K562 (cell line): ENCODE results near the gene SPPL3. TPM values are rescaled to one million over a fixed set of nuclear protein-coding genes. Genes with fewer than 3 reads are reported as not detected.

Experiments used
- ATAC-seq: fragments of 200-7000 bp; cut with Tn5 transposase; 3 replicates; pipeline ENCODE4 v1.9.1; 2020; ENCODE audit warnings: moderate library complexity
- BruUV-seq: library from RNA; stranded (reverse); fragments of 400-500 nt; replicated peaks from 2 replicates; lab custom pipeline; 2021; lab: Mats Ljungman, UMichigan
- CTCF ChIA-PET: fragments of 300-600 bp; formaldehyde crosslinking; extraction: SDS; loops from one replicate; lab custom pipeline; 2021; ENCODE audit warnings: low intra/inter-chr PET ratio; lab: Yijun Ruan, JAX
- POLR2A ChIA-PET: fragments of 300-600, 350-650 bp; sonication (Branson Sonifier 250); formaldehyde crosslinking; extraction: SDS; loops from one replicate; lab custom pipeline; 2021; ENCODE audit warnings: antibody characterized with exemption, inconsistent platforms; lab: Yijun Ruan, JAX
- DNase-seq, 4 experiments: peaks; one replicate each; pipeline versions ENCODE4 v3.0.0 to v3.0.0-alpha.2; 2011 to 2018; ENCODE audit warnings: low spot score in 3 of 4, mixed read lengths in 3 of 4; ENCODE audit errors: extremely low read depth in 1 of 4
- FAIRE-seq: peaks from 2 replicates; lab custom pipeline; 2011; peaks lifted over from hg19 to GRCh38; lab: Jason Lieb, UNC
- H2AFZ ChIP-seq: 2 replicates; pipeline ENCODE4 v1.6.0; 2011; ENCODE audit warnings: low read depth, low read length, control low read depth, inconsistent platforms
- H3K27ac ChIP-seq: fragments of 200-600 bp; 3 replicates; pipeline ENCODE4 v1.8.0; 2011; ENCODE audit warnings: low read depth, mild to moderate bottlenecking, control low read depth, inconsistent platforms, low read length, moderate library complexity, mixed read lengths; ENCODE audit errors: extremely low read depth
- H3K27me3 ChIP-seq, 2 experiments: fragments of 300-600 bp in 1 of 2; 2 replicates in 1 of 2; 3 replicates in 1 of 2; pipeline versions ENCODE4 v1.6.0 to v1.8.0; 2011; ENCODE audit warnings: inconsistent platforms in 2 of 2, low read length in 2 of 2, mild to moderate bottlenecking in 1 of 2, mixed read lengths in 1 of 2, moderate library complexity in 1 of 2; ENCODE audit not compliant: control insufficient read depth in 2 of 2, insufficient read depth in 2 of 2
- H3K36me3 ChIP-seq: fragments of 300-600 bp; 3 replicates; pipeline ENCODE4 v1.8.0; 2011; ENCODE audit warnings: mild to moderate bottlenecking, low read length, inconsistent platforms; ENCODE audit not compliant: control insufficient read depth, insufficient read depth
- H3K4me1 ChIP-seq, 2 experiments: fragments of 200-600 bp in 1 of 2; replicated peaks in 1 of 2; 2 replicates in 1 of 2; 3 replicates in 1 of 2; pipeline versions ENCODE4 v1.5.1 to v1.8.0; 2011; ENCODE audit warnings: inconsistent platforms in 2 of 2, low read length in 2 of 2, mild to moderate bottlenecking in 1 of 2, mixed read lengths in 1 of 2, moderate library complexity in 1 of 2; ENCODE audit not compliant: control insufficient read depth in 2 of 2, insufficient read depth in 2 of 2
- H3K4me2 ChIP-seq: 2 replicates; pipeline ENCODE4 v1.6.1; 2011; ENCODE audit warnings: low read length, control low read depth, inconsistent platforms, mixed read lengths; ENCODE audit not compliant: insufficient read depth
- H3K4me3 ChIP-seq: fragments of 200-600 bp; sonication (generic), shearing (Covaris generic); 2 replicates; pipeline ENCODE4 v1.5.1; 2016; ENCODE audit warnings: control low read depth, inconsistent platforms
- H3K79me2 ChIP-seq: fragments of 200-600 bp; 3 replicates; pipeline ENCODE4 v1.8.0; 2011; ENCODE audit warnings: low read length, inconsistent platforms; ENCODE audit not compliant: control insufficient read depth, insufficient read depth
- H3K9ac ChIP-seq, 2 experiments: 2 replicates each; pipeline versions ENCODE4 v1.6.0 to v1.6.1; 2011; ENCODE audit warnings: low read depth in 2 of 2, low read length in 2 of 2, control low read depth in 1 of 2, inconsistent platforms in 1 of 2, mild to moderate bottlenecking in 1 of 2, mixed read lengths in 1 of 2; ENCODE audit not compliant: insufficient read depth in 1 of 2
- H3K9me1 ChIP-seq: one replicate; pipeline ENCODE4 v1.6.0; 2011; ENCODE audit warnings: inconsistent platforms, mild to moderate bottlenecking, low read length, moderate library complexity; ENCODE audit not compliant: control insufficient read depth, insufficient read depth
- H3K9me3 ChIP-seq: replicated peaks from 2 replicates; pipeline ENCODE4 v1.5.1; 2011; ENCODE audit warnings: low read depth, low read length, inconsistent platforms; ENCODE audit not compliant: control insufficient read depth, insufficient read depth
- H4K20me1 ChIP-seq: replicated peaks from 2 replicates; pipeline ENCODE4 v1.6.1; 2011; ENCODE audit warnings: low read length, inconsistent platforms, mixed read lengths; ENCODE audit not compliant: control insufficient read depth, insufficient read depth
- ARID2 ChIP-seq: fragments of 450-650 bp; IDR thresholded peaks from 2 replicates; pipeline ENCODE4 v1.6.1; 2017; ENCODE audit warnings: antibody characterized with exemption, mild to moderate bottlenecking
- WGBS: fragments of 100-300 bp; shearing (Covaris generic); methylation state at CpG from one replicate; pipeline ENCODE4 v1.1.6; 2016; ENCODE audit warnings: low coverage, mixed read lengths; ENCODE audit not compliant: insufficient coverage; ENCODE audit errors: missing lambda C conversion rate; 5-methylcytosine and 5-hydroxymethylcytosine counted together
- in situ Hi-C: fragments of 300-500 bp; cut with MboI; formaldehyde crosslinking; loops from 4 replicates; pipeline ENCODE4 v1.15.0; 2018; ENCODE audit warnings: inconsistent platforms, mixed read lengths
- intact Hi-C: fragments of 100-400 bp; cut with micrococcal nuclease; formaldehyde crosslinking; loops from 2 replicates; pipeline ENCODE4 v1.14.2; 2022
- polyA plus RNA-seq, 8 experiments: library from polyadenylated mRNA; depleted of rRNA in 4 of 8; stranded (reverse) in 5 of 8; unstranded in 3 of 8; fragments of >200 nt; fragmentation: Nextera tagmentation in 2 of 8; fragmentation: Illumina TruSeq in 1 of 8; extraction: Ambion mirVana in 2 of 8; extraction: Trizol in 1 of 8; gene quantifications; 2 replicates each; pipeline versions ENCODE4 v1.2.1 to v1.2.3, GENCODE V29; 2011 to 2014; ENCODE audit warnings: inconsistent platforms in 1 of 8, missing spikeins in 1 of 8
- total RNA-seq, 7 experiments: library from RNA; depleted of rRNA in 6 of 7; stranded (reverse); fragments of >200 nt in 6 of 7; fragmentation: Illumina TruSeq in 2 of 7; extraction: Trizol in 2 of 7; gene quantifications; 2 replicates each; pipeline versions ENCODE4 v1.2.1 to v1.2.3, GENCODE V29; 2011 to 2021; ENCODE audit warnings: low replicate concordance in 1 of 7
- TF ChIP-seq, protein P1 (sequence below): sonication (generic); IDR thresholded peaks from 2 replicates; pipeline ENCODE4 v1.6.1; 2016
- TF ChIP-seq, protein P2 (sequence below): IDR thresholded peaks from 2 replicates; pipeline ENCODE4 v1.6.1; 2014; ENCODE audit warnings: antibody characterized with exemption

SPPL3 gene
- total and polyA plus RNA-seq, 9 of the 15 experiments (the other 6 are each of a cell fraction or from before 2014, with no cell fraction given): 2.9 to 32.1 (median 7.1) TPM

DNA sequence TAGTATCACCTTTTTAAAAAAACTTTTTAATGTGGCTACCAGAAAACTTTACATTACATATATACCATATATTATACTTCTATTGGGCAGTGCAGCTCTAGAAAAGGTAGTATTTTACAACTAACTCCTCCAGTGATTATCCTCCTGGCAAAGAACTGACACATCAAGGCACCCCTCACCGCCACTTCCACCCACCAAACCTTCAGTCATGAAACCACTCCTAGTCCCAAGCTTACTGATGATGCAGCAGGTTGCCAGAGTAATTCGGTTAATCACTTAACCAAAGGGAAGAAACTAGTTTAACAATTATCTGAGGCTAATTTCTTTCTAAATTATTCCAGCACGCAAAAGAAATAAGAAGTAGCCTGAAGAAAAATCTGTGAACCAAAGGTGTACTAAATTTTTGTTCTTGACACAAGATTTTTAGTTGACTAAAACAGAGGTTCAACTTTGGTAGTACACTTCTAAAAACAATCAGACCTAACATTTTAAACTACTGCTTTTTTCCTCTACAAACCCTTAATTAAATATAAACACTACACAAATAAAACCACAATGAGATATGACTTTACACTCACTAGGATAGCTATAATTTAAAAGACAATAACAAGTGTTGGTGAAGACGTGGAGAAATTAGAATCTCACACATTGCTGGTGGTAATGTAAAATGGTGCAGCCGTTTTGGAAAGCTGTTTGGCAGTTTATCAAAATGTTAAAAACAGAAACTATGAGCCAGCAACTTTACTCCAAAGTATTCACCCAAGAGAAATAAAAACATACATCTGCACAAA lies 16.7 kb downstream of the SPPL3 start:
- no peak overlapping the region for H3K4me3 ChIP-seq
- H3K9ac ChIP-seq: no peak overlapping the region
- no peak overlapping the region for H3K27ac ChIP-seq
- intact Hi-C loops (no loop called here), in situ Hi-C loops (no loop called here)
- peaks cover 60% of the 10 kb centered on the region for H3K79me2 ChIP-seq
- H3K36me3 ChIP-seq: no peaks in the 10 kb centered on the region
- POLR2A ChIA-PET: interaction anchor here (0.7 to 1.6 kb wide), 4 partner anchors 14 to 137 kb away, joined by 3 read pairs; no protein-coding TSS in a partner anchor
- DNase-seq (no peak), ATAC-seq (no peak), FAIRE-seq (no peak)
- no peaks in the 10 kb centered on the region for H4K20me1 ChIP-seq
- no TSS peak for BruUV-seq
- H3K9me1 ChIP-seq: no peaks in the 10 kb centered on the region
- no peaks in the 10 kb centered on the region for H3K27me3 ChIP-seq
- H3K4me2 ChIP-seq: no peak overlapping the region
- CTCF ChIA-PET: no interaction called here
- no peaks in the 10 kb centered on the region for H3K9me3 ChIP-seq
- H3K4me1 ChIP-seq: peaks cover 5 to 9% of the 10 kb centered on the region in 2 experiments; a peak in 3 of 5 replicates
- no peak overlapping the region for H2AFZ ChIP-seq
- 59% methylated on average over 5 of the region's 5 CpGs for WGBS
- TF ChIP-seq, protein P1, sequence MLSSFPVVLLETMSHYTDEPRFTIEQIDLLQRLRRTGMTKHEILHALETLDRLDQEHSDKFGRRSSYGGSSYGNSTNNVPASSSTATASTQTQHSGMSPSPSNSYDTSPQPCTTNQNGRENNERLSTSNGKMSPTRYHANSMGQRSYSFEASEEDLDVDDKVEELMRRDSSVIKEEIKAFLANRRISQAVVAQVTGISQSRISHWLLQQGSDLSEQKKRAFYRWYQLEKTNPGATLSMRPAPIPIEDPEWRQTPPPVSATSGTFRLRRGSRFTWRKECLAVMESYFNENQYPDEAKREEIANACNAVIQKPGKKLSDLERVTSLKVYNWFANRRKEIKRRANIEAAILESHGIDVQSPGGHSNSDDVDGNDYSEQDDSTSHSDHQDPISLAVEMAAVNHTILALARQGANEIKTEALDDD: peak; percentile 63
- TF ChIP-seq, protein P2, sequence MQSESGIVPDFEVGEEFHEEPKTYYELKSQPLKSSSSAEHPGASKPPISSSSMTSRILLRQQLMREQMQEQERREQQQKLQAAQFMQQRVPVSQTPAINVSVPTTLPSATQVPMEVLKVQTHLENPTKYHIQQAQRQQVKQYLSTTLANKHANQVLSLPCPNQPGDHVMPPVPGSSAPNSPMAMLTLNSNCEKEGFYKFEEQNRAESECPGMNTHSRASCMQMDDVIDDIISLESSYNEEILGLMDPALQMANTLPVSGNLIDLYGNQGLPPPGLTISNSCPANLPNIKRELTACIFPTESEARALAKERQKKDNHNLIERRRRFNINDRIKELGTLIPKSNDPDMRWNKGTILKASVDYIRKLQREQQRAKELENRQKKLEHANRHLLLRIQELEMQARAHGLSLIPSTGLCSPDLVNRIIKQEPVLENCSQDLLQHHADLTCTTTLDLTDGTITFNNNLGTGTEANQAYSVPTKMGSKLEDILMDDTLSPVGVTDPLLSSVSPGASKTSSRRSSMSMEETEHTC: no peak
- TF ChIP-seq ARID2: no peak
